GM10847 (cell line): Measurements from ENCODE around the gene CADM2.

Source experiments
- POLR2A ChIP-seq: IDR thresholded peaks from 2 replicates; pipeline ENCODE4 v1.6.1; 2011; ENCODE audit not compliant: insufficient read length; ENCODE audit errors: extremely low read depth

CADM2 gene

GRCh38 chr3:85297291-85297690, 338.5 kb downstream of the CADM2 start:
- no peak for TF ChIP-seq POLR2A

- TF ChIP-seq POLR2A, result no peak
Observed at GRCh38 chr3:85298032-85298431, 339.2 kb downstream of the CADM2 start.

GRCh38 chr3:85303156-85303555, 344.4 kb downstream of the CADM2 start:
- TF ChIP-seq POLR2A, result no peak

GRCh38 chr3:85304360-85304964, 345.7 kb downstream of the CADM2 start:
- no peak for TF ChIP-seq POLR2A

- TF ChIP-seq POLR2A, result no peak
Observed at GRCh38 chr3:85312331-85312730, 353.5 kb downstream of the CADM2 start.

- TF ChIP-seq POLR2A, result no peak
Observed at GRCh38 chr3:85313380-85313779, 354.6 kb downstream of the CADM2 start.

GRCh38 chr3:85316252-85316651, 357.5 kb downstream of the CADM2 start:
- no peak for TF ChIP-seq POLR2A

- no peak for TF ChIP-seq POLR2A
Observed at GRCh38 chr3:85321892-85322291, 363.1 kb downstream of the CADM2 start.

- no peak for TF ChIP-seq POLR2A
Observed at GRCh38 chr3:85330071-85330470, 371.3 kb downstream of the CADM2 start.

GRCh38 chr3:85337895-85338294, 379.1 kb downstream of the CADM2 start:
- no peak for TF ChIP-seq POLR2A

GRCh38 chr3:85342915-85343314, 384.1 kb downstream of the CADM2 start:
- no peak for TF ChIP-seq POLR2A

GRCh38 chr3:85355572-85355971, 396.8 kb downstream of the CADM2 start:
- no peak for TF ChIP-seq POLR2A

GRCh38 chr3:85360742-85361387, 402.1 kb downstream of the CADM2 start:
- no peak for TF ChIP-seq POLR2A

- no peak for TF ChIP-seq POLR2A
Observed at GRCh38 chr3:85364296-85364909, 405.6 kb downstream of the CADM2 start.

GRCh38 chr3:85370341-85370740, 411.6 kb downstream of the CADM2 start:
- no peak for TF ChIP-seq POLR2A

- no peak for TF ChIP-seq POLR2A
Observed at GRCh38 chr3:85376131-85376530, 417.3 kb downstream of the CADM2 start.
